ENCODE data around the gene SPATS2L.

Gene SPATS2L

DNA sequence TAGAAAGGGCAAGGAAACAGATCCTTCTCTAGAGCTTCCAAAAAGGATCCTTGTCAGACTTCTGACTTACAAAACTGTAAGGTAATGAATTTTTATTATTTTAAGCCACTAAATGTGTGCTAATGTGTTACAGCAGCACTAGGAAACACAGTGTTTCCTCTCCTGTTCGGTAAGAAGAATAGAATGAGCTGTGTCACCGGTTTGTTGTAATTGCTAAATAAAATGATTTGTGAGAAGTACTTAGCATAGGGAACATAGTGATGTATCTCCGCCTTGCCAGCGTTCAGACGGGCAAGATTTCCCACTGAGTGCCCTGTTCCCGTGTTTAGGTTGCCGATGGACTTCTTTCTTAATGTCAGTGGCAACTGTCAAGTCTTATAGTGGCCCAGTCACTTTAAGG, 57.6 kb downstream of the SPATS2L start:
- TF ChIP-seq, protein P1, sequence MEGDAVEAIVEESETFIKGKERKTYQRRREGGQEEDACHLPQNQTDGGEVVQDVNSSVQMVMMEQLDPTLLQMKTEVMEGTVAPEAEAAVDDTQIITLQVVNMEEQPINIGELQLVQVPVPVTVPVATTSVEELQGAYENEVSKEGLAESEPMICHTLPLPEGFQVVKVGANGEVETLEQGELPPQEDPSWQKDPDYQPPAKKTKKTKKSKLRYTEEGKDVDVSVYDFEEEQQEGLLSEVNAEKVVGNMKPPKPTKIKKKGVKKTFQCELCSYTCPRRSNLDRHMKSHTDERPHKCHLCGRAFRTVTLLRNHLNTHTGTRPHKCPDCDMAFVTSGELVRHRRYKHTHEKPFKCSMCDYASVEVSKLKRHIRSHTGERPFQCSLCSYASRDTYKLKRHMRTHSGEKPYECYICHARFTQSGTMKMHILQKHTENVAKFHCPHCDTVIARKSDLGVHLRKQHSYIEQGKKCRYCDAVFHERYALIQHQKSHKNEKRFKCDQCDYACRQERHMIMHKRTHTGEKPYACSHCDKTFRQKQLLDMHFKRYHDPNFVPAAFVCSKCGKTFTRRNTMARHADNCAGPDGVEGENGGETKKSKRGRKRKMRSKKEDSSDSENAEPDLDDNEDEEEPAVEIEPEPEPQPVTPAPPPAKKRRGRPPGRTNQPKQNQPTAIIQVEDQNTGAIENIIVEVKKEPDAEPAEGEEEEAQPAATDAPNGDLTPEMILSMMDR (IDR thresholded peaks at IDR 0.05; ENCODE audit: insufficient read depth, low read depth, low read length, missing control alignments): no peak
- H3K4me3 ChIP-seq (ENCODE audit: low read length): no peak overlapping the region
- DNase-seq (ENCODE audit: low read depth): no peak

GRCh38 chr2:200364620-200365019, 58.1 kb downstream of the SPATS2L start:
- H3K4me3 ChIP-seq (ENCODE audit: low read length): no peak overlapping the region
- TF ChIP-seq, protein P1 (IDR thresholded peaks at IDR 0.05; ENCODE audit: insufficient read depth, low read depth, low read length, missing control alignments): no peak
- no peak for DNase-seq (ENCODE audit: low read depth)

- no peak for DNase-seq (ENCODE audit: low read depth)
- TF ChIP-seq, protein P1 (IDR thresholded peaks at IDR 0.05; ENCODE audit: insufficient read depth, low read depth, low read length, missing control alignments): no peak
- no peak overlapping the region for H3K4me3 ChIP-seq (ENCODE audit: low read length)
Measured at GRCh38 chr2:200365209-200365608, 58.7 kb downstream of the SPATS2L start.

DNA sequence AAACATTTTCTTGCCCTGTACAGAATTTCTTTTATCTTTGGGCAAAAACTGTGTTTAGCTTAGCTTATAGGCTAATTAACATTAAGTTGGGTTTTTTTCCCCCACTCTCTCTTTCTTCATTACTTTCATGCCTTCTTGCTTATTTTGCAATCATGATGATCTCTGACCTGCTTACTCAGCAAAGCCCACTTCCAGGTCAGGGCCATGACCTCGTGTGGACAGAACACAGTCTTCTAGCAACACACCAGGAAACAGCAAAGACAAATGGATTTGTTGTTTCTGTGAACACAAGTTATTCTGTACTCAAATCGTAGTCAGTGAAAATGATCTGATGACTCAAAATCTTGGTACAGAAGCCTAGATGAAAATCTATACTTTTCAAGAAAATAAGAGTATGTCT, 60.7 kb downstream of the SPATS2L start:
- DNase-seq (ENCODE audit: low read depth): no peak
- H3K4me3 ChIP-seq (ENCODE audit: low read length): no peak overlapping the region
- TF ChIP-seq, protein P1 (IDR thresholded peaks at IDR 0.05; ENCODE audit: insufficient read depth, low read depth, low read length, missing control alignments): no peak

- peak; percentile 66 for DNase-seq (ENCODE audit: low read depth)
- no peak overlapping the region for H3K4me3 ChIP-seq (ENCODE audit: low read length)
- TF ChIP-seq, protein P1 (IDR thresholded peaks at IDR 0.05; ENCODE audit: insufficient read depth, low read depth, low read length, missing control alignments): no peak
Measured at GRCh38 chr2:200369886-200370285, 63.4 kb downstream of the SPATS2L start.

DNA sequence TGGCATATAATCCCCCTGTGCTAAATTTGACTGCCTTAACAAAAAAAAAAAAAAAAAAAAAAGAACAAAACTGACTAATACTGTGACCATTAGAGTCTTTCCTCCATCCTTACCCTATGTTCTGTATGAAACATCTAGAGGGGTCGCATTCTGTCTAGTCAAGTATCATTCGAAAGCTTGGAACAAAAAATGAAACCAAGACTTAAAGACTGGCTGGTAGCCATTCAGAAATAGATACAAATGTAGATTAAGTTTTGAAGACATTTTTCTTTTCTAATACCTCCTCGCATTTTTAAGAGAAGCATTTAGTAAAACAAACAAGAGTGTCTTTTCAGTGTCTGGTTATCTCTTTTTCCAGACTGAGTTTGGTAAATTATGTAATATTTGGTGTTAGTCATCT, 66.7 kb downstream of the SPATS2L start:
- no peak for DNase-seq (ENCODE audit: low read depth)
- TF ChIP-seq, protein P1 (IDR thresholded peaks at IDR 0.05; ENCODE audit: insufficient read depth, low read depth, low read length, missing control alignments): no peak
- H3K4me3 ChIP-seq (ENCODE audit: low read length): no peak overlapping the region

- DNase-seq (ENCODE audit: low read depth): peak; percentile 36
- TF ChIP-seq, protein P1 (IDR thresholded peaks at IDR 0.05; ENCODE audit: insufficient read depth, low read depth, low read length, missing control alignments): no peak
- H3K4me3 ChIP-seq (ENCODE audit: low read length): no peak overlapping the region
Measured at GRCh38 chr2:200373973-200374416, 67.5 kb downstream of the SPATS2L start.
